Activated naive CD8-positive, alpha-beta T cell treated with anti-CD3 and anti-CD28 coated beads, Interleukin-2, amount 50 U/mL, for 16 hours (primary cell): ENCODE data around the gene EML1.

Source experiments
- DNase-seq: peaks from one replicate; pipeline ENCODE4 v3.0.0-alpha.2; 2020; ENCODE audit warnings: low read depth, low spot score

Gene EML1

GRCh38 chr14:99902925-99903324, 109.7 kb downstream of the EML1 start:
- DNase-seq, result no peak

GRCh38 chr14:99904506-99904905, 111.3 kb downstream of the EML1 start:
- no peak for DNase-seq

GRCh38 chr14:99905121-99905520, 111.9 kb downstream of the EML1 start:
- no peak for DNase-seq

GRCh38 chr14:99907761-99908652, 114.8 kb downstream of the EML1 start:
- no peak for DNase-seq

GRCh38 chr14:99908653-99909250, 115.5 kb downstream of the EML1 start:
- no peak for DNase-seq

- DNase-seq, result no peak
Measured at GRCh38 chr14:99909513-99910064, 116.4 kb downstream of the EML1 start.

DNA sequence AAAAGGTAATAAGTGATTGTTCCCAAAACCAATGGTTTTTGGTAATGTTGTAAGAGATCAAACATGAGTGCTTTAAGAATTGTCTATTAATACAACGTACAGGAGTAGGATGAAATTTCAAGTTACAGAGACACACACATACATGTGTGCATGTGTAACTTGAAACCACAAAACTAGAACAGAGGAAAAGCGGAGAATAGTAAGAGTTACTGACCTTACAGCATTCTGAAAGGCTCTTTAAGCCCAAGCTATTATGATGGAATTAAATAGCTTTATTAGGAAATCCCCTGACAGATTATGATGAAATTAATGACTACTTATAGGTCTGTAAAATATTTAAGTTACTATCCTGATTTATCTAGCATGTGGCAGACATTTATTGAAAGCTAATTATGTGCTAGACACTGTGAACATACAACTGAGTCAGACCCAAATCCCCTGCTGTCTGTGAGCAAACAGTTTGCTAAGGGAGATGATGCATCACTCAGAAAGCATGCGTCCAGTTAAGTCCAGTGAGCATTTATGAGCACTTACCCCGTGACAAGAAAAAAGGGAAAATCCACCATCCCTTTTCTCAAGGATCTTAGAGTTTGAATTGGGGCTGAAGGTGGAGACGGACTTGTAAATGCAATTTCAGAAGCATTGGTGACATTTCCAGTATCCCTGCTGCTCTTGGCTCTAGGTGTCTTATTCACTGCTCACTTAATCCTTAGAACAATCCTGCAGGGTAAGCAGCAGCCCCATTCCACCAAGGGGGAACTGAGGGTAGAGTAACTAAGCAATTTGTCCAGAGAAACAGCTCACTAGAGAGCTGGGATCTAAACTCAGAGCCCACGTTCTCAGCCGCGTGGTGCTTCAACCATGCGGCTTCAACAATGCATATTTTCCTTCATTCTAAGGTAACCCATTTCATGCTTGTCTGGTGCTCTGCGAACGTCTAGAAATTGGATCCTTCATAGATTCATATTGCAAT, 117.4 kb downstream of the EML1 start:
- no peak for DNase-seq

DNA sequence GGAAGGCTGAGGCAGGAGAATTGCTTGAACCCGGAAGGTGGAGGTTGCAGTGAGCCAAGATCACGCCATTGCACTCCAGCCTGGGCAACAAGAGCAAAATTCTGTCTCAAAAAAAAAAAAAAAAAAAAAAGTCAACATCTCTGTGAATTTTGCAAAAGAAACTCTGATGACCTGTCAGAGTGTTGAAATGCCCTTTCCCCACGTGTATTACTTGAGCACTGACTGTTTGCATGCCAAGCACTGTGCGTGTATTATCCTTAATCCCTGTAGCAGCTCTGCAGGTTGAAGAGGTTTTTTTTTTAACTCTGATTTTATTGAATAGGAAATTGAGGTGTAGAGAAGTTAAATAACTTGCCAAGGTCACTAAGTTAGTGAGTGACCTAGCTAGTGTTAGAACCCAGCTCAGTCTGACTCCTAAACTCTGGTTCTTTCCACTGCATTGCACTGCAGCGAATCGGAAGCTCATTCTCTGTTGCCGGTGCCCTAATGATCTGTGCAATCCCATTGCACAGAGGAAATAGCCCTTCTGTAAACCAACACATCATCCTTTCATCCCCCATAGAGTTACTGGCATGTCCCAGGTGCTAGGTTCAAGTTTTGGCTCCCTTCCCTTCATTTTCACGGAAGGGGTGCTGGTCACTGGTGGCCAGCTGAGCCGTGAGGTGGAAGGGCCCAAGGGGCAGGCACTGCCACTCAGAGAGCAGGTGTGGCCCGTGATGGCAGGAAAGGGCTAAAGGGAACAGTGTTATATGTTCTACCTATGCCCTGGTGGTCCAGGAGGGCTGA, 122.3 kb downstream of the EML1 start:
- no peak for DNase-seq

DNA sequence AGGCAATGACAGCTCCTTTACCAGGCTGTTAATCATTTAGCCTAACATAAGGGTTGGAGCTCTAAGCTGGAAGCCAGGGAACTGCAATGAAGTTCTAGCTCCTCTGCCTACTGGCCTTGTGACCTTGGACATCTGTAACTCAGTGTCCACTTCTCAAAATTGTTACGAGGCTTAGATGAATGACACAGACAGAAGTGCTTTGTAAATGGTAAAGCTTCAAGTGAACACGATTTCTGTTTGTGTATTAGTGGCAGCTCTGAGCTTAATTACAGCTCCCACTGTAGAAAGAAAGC, 122.8 kb downstream of the EML1 start:
- no peak for DNase-seq

DNA sequence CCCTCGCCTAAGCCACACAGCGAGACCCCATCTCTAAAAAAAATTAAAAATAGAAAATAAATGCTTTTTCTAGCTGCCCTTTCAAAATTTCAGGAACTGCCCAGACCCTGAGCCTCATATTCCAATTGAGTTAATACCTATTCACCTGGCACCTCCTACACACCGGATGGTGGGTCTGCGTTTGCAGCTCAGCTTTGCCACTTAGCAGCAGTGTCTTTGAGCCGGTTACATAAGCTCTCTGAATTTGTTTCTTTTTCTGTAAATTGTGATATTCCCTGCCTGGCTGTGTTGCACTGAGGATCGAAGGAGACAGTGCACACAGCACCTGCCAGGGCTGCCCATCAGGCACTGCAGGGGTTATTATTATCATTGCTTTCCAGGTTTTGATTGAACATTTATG, 125.6 kb downstream of the EML1 start:
- DNase-seq, result no peak

DNA sequence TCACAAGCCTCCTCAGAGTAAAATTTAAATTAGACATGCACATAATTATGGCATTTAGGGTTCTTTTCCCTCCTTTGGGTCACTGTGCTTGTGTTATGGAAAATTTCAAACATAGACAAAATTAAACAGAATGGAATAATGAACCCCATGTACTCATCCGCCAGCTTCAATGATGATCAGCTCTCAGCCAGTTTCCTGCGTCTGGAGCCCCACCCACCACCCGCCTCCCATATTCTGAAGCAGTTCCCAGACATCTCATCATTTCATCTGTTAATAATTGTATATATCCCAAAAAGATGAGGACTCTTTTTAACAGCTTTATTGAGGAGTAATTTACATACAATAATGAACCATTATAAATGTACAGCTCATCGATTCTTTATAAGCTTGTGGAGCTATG, 128.2 kb downstream of the EML1 start:
- no peak for DNase-seq

DNA sequence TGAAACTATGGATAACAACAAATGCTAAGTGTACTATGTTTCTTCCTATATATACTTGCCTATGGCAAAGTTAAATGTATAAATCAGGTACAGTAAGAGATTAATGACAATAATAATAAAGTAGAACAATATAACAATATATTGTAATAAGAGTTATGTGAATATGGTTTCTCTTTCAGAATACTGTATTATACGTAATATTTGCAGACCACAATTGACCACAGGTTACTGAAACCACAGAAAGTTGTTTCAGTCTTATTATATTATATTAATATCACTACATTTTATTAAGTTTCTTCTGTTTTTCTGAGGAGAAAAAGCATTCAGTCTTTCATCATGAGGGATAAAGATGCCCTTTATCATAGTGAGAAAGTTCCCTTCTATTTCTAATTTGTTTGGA, 131.2 kb downstream of the EML1 start:
- DNase-seq, result no peak

GRCh38 chr14:99925471-99925870, 132.3 kb downstream of the EML1 start:
- DNase-seq, result no peak

DNA sequence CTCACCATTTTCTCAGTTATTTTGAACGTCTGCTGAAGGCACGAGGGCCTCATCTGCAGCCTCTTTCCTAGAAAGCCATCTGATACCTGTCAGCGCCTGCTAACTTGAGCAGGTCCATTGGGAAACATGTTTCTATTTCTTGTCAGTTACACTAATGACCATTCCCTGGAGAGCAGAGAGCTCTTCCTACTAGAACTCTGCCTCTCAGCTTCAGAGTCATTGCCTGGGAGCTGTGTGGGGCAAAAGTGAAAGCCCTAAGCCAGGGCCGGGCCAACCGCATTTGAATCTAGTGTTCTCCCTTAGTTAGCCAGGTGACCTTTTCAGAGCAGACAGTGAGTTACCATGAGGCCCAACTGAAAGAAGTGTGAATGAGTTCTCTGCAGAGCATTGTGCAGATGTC, 135.8 kb downstream of the EML1 start:
- no peak for DNase-seq

DNA sequence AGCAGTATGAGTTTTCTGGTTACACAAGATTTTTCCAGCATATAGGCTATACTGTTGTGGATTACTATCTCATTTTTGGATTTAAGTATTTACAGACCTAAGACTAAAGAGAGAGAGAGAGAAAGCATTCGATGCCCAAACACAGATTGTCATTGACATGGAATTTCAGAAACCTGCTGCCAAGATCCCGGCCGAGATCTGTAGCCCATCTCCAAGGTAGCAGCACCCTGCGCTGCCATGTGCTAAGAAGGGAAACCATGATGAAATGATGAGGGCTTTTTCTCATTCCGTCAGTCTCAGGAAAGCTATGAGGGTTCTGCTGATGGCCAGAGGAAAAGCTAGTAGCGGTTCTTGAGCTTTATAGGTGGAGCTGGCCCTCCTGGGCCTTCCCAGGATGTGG, 136.4 kb downstream of the EML1 start:
- no peak for DNase-seq

- no peak for DNase-seq
Measured at GRCh38 chr14:99930420-99931274, 137.4 kb downstream of the EML1 start.

- no peak for DNase-seq
Measured at GRCh38 chr14:99931308-99931707, 138.1 kb downstream of the EML1 start.

DNA sequence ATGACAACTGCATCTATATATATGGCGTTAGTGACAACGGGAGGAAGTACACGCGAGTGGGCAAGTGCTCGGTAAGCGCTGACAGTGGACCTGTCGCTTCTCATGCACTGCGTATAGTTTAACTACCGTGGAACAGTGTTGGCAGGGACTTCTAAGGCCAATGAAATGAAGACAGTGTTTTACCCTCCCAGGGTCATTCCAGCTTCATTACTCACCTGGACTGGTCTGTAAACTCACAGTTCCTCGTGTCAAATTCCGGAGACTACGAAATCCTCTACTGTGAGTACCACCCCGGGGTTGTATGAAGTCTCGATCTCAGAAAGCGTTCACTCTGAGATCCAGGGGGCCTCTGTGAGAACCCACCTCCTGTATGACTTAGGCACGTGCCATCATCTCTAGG, 142.8 kb downstream of the EML1 start:
- DNase-seq, result no peak

DNA sequence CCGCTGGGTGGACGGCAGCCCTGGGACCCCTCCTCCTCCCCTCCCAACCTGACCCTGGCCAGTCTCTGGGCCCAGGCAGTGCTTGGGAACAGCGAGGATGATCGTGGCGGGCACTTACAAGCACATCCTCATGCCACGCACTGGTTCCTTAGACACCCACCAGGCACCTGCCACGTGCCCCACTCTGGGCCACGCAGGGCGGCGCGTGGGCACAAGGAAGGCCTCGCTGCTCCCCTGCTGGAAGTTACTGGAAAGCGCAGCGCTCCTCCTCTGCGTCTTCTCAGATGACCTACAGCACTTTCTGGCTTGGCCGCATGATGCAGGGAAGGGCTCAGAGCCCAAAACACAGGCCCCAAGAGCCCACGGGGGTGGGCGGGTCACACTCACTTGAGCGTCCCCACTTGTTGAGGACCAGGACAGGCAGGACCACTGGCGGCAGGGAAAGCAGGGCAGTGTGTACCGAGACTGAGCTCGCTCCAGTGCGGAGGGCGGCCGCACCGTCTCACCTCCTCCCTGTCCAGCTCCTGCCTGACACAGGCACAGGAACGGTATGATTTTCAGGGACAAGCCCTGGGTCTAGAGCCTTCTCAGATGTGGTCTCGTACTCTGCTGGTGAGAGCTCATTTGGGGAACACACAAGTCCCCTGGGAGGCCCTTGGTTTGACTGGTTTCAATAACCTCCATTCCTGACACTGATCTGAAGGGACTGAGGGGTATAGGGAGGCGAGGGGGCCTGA, 143.7 kb downstream of the EML1 start:
- no peak for DNase-seq
